Measurements from ENCODE around the gene CLDN19.

Gene CLDN19

DNA sequence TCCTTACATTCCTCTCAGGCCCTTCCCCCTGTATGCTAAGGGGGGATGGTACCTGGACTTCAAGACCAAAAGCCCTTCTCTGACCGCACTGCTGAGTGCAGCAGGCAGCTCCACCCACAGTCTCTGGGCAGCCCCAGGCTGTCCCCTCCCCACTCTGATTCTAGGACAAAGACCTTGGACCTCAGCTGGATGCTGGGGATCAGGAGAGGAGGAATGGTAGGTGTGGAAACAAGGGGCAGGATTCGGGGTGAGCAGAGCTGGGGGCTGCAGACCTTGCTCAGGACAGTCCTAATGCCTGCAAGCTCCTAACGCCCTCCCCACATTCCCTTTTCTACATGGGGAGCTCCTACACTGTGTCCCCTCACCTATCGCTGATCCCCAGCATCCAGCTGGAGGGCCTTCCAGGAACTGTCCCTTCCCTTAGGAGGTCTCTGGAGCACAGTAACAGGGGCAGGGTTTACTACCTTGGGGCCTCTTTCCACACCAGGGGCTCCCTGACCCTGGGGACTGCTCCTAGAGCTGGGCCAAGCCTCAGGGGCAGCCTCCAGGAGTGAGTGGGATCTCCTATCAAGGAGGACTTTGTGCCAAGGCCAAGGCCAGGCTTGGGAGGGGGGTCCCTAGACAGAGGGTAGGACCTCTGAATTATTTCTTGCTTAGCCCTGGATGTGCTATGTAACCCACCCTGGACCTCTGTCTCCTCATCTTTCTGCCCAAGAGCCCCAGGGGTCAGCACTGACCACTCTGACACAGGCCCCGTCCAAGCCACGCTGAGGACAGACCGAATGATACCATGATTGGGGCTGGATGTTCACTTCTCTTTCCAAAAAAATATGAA is 5.6 kb downstream of the CLDN19 start:
- Histone ChIP-seq H3K9ac (ENCODE audit: low read depth, low read length, poor library complexity, severe bottlenecking) (no peak overlapping the region), H3F3A (ENCODE audit: low read depth) (no peaks in the 10 kb centered on the region), H4K20me1 (ENCODE audit: insufficient read depth, low read length, poor library complexity, severe bottlenecking) (no peaks in the 10 kb centered on the region), H3K4me2 (ENCODE audit: low read depth, low read length, poor library complexity, severe bottlenecking) (no peak overlapping the region), H3K9me3 (ENCODE audit: insufficient read depth, low read depth, low read length) (no peaks in the 10 kb centered on the region), H3K27me3 (ENCODE audit: insufficient read depth, low read length, poor library complexity, severe bottlenecking) (no peaks in the 10 kb centered on the region), H2AFZ (ENCODE audit: low read length) (no peak overlapping the region), H3K4me1 (ENCODE audit: insufficient read depth, low read length, poor library complexity, severe bottlenecking) (peaks cover 11% of the 10 kb centered on the region), H3K79me2 (ENCODE audit: insufficient read depth, low read length) (no peaks in the 10 kb centered on the region), H3K4me3 (ENCODE audit: low read length, poor library complexity, severe bottlenecking) (no peak overlapping the region), H3K36me3 (ENCODE audit: insufficient read depth, low read length) (no peaks in the 10 kb centered on the region), H3K9me2 (replicated peaks; ENCODE audit: low read depth, low read length) (no peaks in the 10 kb centered on the region)
- no peak for TF ChIP-seq EZH2phosphoT487 (IDR thresholded peaks at IDR 0.05; ENCODE audit: borderline replicate concordance)
- TF ChIP-seq, protein P1, sequence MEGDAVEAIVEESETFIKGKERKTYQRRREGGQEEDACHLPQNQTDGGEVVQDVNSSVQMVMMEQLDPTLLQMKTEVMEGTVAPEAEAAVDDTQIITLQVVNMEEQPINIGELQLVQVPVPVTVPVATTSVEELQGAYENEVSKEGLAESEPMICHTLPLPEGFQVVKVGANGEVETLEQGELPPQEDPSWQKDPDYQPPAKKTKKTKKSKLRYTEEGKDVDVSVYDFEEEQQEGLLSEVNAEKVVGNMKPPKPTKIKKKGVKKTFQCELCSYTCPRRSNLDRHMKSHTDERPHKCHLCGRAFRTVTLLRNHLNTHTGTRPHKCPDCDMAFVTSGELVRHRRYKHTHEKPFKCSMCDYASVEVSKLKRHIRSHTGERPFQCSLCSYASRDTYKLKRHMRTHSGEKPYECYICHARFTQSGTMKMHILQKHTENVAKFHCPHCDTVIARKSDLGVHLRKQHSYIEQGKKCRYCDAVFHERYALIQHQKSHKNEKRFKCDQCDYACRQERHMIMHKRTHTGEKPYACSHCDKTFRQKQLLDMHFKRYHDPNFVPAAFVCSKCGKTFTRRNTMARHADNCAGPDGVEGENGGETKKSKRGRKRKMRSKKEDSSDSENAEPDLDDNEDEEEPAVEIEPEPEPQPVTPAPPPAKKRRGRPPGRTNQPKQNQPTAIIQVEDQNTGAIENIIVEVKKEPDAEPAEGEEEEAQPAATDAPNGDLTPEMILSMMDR (conservative IDR thresholded peaks at IDR 0.05; ENCODE audit: low read length): no peak

DNA sequence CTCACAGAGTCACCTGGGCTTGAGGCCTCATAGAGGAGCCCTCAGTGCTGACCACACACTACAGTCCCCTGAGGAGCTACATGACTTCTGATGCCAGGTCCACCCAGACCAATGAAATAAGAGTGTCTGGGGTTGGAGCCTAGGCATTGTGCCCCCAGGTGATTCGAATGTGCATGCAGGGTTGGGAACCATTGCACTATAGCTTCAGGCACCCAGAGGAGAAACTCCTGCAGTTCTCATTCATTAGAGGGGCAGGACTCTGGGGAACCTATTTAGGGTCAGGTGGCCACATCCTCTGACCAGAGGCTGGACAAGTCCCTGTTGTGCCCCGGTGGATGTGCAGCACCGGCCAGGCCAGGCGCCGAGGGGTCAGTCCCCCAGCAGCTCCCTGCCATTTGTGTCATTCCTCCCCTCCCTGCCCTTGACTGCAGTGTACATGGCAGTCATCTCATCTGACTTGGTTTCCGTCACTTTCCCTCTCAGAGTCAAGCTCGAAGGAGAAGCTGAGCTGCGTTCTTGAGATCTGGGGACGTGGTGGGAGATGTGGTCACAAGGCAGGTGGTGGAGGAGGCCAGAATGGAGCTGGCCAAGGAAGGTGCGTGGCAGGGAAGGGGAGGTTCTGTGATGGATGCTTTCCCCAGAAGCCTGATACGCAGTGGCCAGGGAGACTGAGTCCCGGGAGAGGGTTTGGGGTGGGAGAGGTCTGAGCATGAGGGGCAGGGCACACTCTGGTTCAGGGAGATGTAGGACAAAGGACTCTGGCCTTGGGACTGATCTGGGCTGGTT is 6.4 kb downstream of the CLDN19 start:
- Histone ChIP-seq H2AFZ (ENCODE audit: low read length) (no peak overlapping the region), H3K4me3 (ENCODE audit: low read length, poor library complexity, severe bottlenecking) (no peak overlapping the region), H3K36me3 (ENCODE audit: insufficient read depth, low read length) (no peaks in the 10 kb centered on the region), H3F3A (ENCODE audit: low read depth) (no peaks in the 10 kb centered on the region), H3K27me3 (ENCODE audit: insufficient read depth, low read length, poor library complexity, severe bottlenecking) (no peaks in the 10 kb centered on the region), H3K9me2 (replicated peaks; ENCODE audit: low read depth, low read length) (no peaks in the 10 kb centered on the region), H3K9me3 (ENCODE audit: insufficient read depth, low read depth, low read length) (no peaks in the 10 kb centered on the region), H3K4me2 (ENCODE audit: low read depth, low read length, poor library complexity, severe bottlenecking) (no peak overlapping the region), H3K9ac (ENCODE audit: low read depth, low read length, poor library complexity, severe bottlenecking) (no peak overlapping the region), H4K20me1 (ENCODE audit: insufficient read depth, low read length, poor library complexity, severe bottlenecking) (no peaks in the 10 kb centered on the region), H3K79me2 (ENCODE audit: insufficient read depth, low read length) (no peaks in the 10 kb centered on the region), H3K4me1 (ENCODE audit: insufficient read depth, low read length, poor library complexity, severe bottlenecking) (peaks cover 11% of the 10 kb centered on the region)
- no peak for TF ChIP-seq EZH2phosphoT487 (IDR thresholded peaks at IDR 0.05; ENCODE audit: borderline replicate concordance)

DNA sequence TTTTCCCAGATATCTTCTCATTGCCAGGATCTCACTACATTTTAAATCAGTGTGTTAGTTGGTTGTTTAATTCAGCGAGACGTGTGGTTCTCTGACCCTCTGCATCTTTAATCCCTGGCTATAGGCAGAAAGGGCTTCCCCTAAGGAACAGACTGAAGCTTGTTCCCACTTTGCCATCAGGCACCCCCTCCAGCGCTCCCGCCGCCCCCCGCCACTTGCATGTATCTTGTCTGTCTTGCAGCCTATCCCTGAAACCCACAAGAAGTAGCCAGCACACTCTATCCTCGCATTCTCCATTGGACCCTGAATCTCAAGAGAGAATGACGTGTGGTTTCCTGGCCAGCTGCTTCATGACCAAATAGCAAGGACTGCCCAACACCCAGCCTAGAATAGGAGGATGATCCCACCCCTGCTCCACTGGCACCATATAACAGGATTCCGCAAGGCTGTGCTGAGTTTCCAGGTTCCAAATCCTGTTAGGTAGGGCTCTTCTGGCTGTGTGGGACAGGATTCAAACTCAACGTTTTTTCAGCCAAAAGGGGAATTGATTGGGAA is 7.8 kb downstream of the CLDN19 start:
- no peaks in the 10 kb centered on the region for H3K9me3 ChIP-seq (ENCODE audit: insufficient read depth, low read depth, low read length)
- no peak overlapping the region for H2AFZ ChIP-seq (ENCODE audit: low read length)
- no peak overlapping the region for H3K4me2 ChIP-seq (ENCODE audit: low read depth, low read length, poor library complexity, severe bottlenecking)
- H3K9me2 ChIP-seq (replicated peaks; ENCODE audit: low read depth, low read length): no peaks in the 10 kb centered on the region
- no peaks in the 10 kb centered on the region for H3F3A ChIP-seq (ENCODE audit: low read depth)
- no peaks in the 10 kb centered on the region for H4K20me1 ChIP-seq (ENCODE audit: insufficient read depth, low read length, poor library complexity, severe bottlenecking)
- no peak for TF ChIP-seq EZH2phosphoT487 (IDR thresholded peaks at IDR 0.05; ENCODE audit: borderline replicate concordance)
- TF ChIP-seq, protein P1 (conservative IDR thresholded peaks at IDR 0.05; ENCODE audit: low read length): no peak
- no peaks in the 10 kb centered on the region for H3K36me3 ChIP-seq (ENCODE audit: insufficient read depth, low read length)
- no peaks in the 10 kb centered on the region for H3K79me2 ChIP-seq (ENCODE audit: insufficient read depth, low read length)
- no peak overlapping the region for H3K9ac ChIP-seq (ENCODE audit: low read depth, low read length, poor library complexity, severe bottlenecking)
- H3K27me3 ChIP-seq (ENCODE audit: insufficient read depth, low read length, poor library complexity, severe bottlenecking): no peaks in the 10 kb centered on the region
- no peak overlapping the region for H3K4me3 ChIP-seq (ENCODE audit: low read length, poor library complexity, severe bottlenecking)
- peaks cover 6% of the 10 kb centered on the region for H3K4me1 ChIP-seq (ENCODE audit: insufficient read depth, low read length, poor library complexity, severe bottlenecking)
